ENCODE data around the gene SHROOM2. TPM values are rescaled to one million over a fixed set of nuclear protein-coding genes. Genes with fewer than 3 reads are reported as not detected.
"Not testable (repeated sequence)": the region's sequence is repeated elsewhere in the genome, so short reads cannot be mapped to it uniquely, and the experiment has no call there.

SHROOM2 gene
- total and polyA plus RNA-seq, 9 of the 15 experiments (the other 6 are each of a cell fraction or from before 2014, with no cell fraction given), result not detected

DNA sequence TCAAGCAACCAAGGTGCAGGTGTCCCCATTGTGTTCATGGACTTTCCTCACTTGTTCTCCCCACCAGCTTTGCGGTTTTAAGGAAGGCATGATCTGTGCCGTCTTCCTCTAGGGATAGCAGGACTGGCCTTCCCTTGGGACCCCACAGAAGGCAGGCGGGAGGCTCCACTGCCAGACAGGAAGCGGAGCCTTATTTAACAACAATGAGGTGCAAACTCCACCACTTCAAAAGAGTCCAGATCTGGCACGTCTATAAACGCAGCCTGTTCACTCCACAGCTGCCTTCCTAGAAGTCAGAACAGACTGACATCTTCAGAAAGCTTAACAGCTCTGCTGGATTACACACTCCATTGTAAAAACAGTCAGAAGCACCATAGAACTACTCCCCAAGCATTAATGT, 18.9 kb upstream of the SHROOM2 start (continued):
- no peak for TF ChIP-seq TSHZ1 (CRISPR knock-in tag; IDR thresholded peaks at IDR 0.05)

GRCh38 chrX:9768321-9768839, 17.8 kb upstream of the SHROOM2 start:
- FAIRE-seq; BruUV-seq (replicated peaks); H3K36me3 ChIP-seq (ENCODE audit: control insufficient read depth, insufficient read depth, low read length); H3K4me3 ChIP-seq; ATAC-seq; H3K4me2 ChIP-seq (ENCODE audit: insufficient read depth, low read length); H3K79me2 ChIP-seq (ENCODE audit: control insufficient read depth, insufficient read depth, low read length); CTCF ChIA-PET (ENCODE audit: low intra/inter-chr PET ratio); DNase-seq (ENCODE audit: extremely low read depth in 1 of 4, low spot score in 3 of 4); intact Hi-C loops (cut with micrococcal nuclease); POLR2A ChIA-PET; H3K4me1 ChIP-seq (replicated peaks in 1 of 2; ENCODE audit: control insufficient read depth in 2 of 2, insufficient read depth in 2 of 2, low read length in 2 of 2); H3K9ac ChIP-seq (ENCODE audit: insufficient read depth in 1 of 2, low read depth in 2 of 2, low read length in 2 of 2); H4K20me1 ChIP-seq (replicated peaks; ENCODE audit: control insufficient read depth, insufficient read depth, low read length); H3K9me1 ChIP-seq (ENCODE audit: control insufficient read depth, insufficient read depth, low read length); H3K27ac ChIP-seq (ENCODE audit: extremely low read depth, low read depth, low read length); H2AFZ ChIP-seq (ENCODE audit: low read depth, low read length); in situ Hi-C loops (cut with MboI); H3K9me3 ChIP-seq (replicated peaks; ENCODE audit: control insufficient read depth, insufficient read depth, low read depth, low read length): not testable (repeated sequence)
- H3K27me3 ChIP-seq (ENCODE audit: control insufficient read depth in 2 of 2, insufficient read depth in 2 of 2, low read length in 2 of 2), result peaks cover 0 to 25% of the 10 kb centered on the region in 2 experiments; a peak in 3 of 5 replicates
- WGBS (ENCODE audit: insufficient coverage, low coverage, missing lambda C conversion rate), result 0% methylated on average over 4 of the region's 5 CpGs
